Measurements from ENCODE around the gene SPTBN2. TPM values are rescaled to one million over a fixed set of nuclear protein-coding genes. Genes with fewer than 3 reads are reported as not detected.

Gene SPTBN2
- total RNA-seq, 1 experiment from 2014 or later: 40.7 TPM

DNA sequence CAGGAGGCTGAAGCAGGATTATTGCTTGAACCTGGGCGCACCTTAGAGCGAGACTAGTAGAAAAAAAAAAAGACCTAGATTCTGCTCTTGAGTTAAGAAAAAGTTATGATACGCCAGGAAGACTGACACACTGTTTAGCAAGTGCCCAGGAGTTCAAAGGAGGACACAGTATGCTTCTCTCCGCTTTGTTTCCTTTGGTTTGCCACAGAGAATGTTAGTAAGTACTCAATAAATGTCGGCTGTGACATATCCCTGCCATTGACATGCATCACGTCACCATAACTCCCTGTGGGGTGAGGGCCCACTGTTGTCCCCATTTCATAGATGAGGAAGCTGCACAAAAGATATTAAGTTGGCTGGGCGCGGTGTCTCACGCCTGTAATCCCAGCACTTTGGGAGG is 7.1 kb downstream of the SPTBN2 start:
- ChIA-PET CTCF (interaction anchor here (0.7 kb wide), 2 partner anchors 112 to 160 kb away, joined by 3 to 5 read pairs; no protein-coding TSS in a partner anchor), POLR2A (no interaction called here)
- Mint-ChIP-seq H3K9me3 (no peaks in the 10 kb centered on the region), H3K4me1 (peaks cover 63% of the 10 kb centered on the region), H3K4me3 (no peak overlapping the region), H3K27ac (no peak overlapping the region), H3K36me3 (no peaks in the 10 kb centered on the region), H3K27me3 (ENCODE audit: low read depth) (peaks cover 16% of the 10 kb centered on the region)
- TF ChIP-seq ZNF317 (CRISPR knock-in tag; IDR thresholded peaks at IDR 0.05; ENCODE audit: borderline replicate concordance, low read depth) (no peak), ZNF121 (CRISPR knock-in tag; IDR thresholded peaks at IDR 0.05) (no peak), JAZF1 (CRISPR knock-in tag; IDR thresholded peaks at IDR 0.05) (no peak), CBFB (CRISPR knock-in tag; IDR thresholded peaks at IDR 0.05; ENCODE audit: low read depth) (no peak), NFATC4 (CRISPR knock-in tag; IDR thresholded peaks at IDR 0.05) (no peak), IRF2 (CRISPR knock-in tag; IDR thresholded peaks at IDR 0.05; ENCODE audit: borderline replicate concordance, low read depth) (no peak), TCF7 (CRISPR knock-in tag; IDR thresholded peaks at IDR 0.05; ENCODE audit: low read depth) (no peak), MXD4 (CRISPR knock-in tag; IDR thresholded peaks at IDR 0.05; ENCODE audit: borderline replicate concordance) (no peak), ELF4 (CRISPR knock-in tag; IDR thresholded peaks at IDR 0.05; ENCODE audit: low read depth) (no peak)
- TF ChIP-seq, protein P1, sequence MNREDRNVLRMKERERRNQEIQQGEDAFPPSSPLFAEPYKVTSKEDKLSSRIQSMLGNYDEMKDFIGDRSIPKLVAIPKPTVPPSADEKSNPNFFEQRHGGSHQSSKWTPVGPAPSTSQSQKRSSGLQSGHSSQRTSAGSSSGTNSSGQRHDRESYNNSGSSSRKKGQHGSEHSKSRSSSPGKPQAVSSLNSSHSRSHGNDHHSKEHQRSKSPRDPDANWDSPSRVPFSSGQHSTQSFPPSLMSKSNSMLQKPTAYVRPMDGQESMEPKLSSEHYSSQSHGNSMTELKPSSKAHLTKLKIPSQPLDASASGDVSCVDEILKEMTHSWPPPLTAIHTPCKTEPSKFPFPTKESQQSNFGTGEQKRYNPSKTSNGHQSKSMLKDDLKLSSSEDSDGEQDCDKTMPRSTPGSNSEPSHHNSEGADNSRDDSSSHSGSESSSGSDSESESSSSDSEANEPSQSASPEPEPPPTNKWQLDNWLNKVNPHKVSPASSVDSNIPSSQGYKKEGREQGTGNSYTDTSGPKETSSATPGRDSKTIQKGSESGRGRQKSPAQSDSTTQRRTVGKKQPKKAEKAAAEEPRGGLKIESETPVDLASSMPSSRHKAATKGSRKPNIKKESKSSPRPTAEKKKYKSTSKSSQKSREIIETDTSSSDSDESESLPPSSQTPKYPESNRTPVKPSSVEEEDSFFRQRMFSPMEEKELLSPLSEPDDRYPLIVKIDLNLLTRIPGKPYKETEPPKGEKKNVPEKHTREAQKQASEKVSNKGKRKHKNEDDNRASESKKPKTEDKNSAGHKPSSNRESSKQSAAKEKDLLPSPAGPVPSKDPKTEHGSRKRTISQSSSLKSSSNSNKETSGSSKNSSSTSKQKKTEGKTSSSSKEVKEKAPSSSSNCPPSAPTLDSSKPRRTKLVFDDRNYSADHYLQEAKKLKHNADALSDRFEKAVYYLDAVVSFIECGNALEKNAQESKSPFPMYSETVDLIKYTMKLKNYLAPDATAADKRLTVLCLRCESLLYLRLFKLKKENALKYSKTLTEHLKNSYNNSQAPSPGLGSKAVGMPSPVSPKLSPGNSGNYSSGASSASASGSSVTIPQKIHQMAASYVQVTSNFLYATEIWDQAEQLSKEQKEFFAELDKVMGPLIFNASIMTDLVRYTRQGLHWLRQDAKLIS (CRISPR knock-in tag; IDR thresholded peaks at IDR 0.05; ENCODE audit: borderline replicate concordance): no peak
- TF ChIP-seq, protein P2, sequence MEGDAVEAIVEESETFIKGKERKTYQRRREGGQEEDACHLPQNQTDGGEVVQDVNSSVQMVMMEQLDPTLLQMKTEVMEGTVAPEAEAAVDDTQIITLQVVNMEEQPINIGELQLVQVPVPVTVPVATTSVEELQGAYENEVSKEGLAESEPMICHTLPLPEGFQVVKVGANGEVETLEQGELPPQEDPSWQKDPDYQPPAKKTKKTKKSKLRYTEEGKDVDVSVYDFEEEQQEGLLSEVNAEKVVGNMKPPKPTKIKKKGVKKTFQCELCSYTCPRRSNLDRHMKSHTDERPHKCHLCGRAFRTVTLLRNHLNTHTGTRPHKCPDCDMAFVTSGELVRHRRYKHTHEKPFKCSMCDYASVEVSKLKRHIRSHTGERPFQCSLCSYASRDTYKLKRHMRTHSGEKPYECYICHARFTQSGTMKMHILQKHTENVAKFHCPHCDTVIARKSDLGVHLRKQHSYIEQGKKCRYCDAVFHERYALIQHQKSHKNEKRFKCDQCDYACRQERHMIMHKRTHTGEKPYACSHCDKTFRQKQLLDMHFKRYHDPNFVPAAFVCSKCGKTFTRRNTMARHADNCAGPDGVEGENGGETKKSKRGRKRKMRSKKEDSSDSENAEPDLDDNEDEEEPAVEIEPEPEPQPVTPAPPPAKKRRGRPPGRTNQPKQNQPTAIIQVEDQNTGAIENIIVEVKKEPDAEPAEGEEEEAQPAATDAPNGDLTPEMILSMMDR (IDR thresholded peaks at IDR 0.05): no peak
- TF ChIP-seq, protein P3, sequence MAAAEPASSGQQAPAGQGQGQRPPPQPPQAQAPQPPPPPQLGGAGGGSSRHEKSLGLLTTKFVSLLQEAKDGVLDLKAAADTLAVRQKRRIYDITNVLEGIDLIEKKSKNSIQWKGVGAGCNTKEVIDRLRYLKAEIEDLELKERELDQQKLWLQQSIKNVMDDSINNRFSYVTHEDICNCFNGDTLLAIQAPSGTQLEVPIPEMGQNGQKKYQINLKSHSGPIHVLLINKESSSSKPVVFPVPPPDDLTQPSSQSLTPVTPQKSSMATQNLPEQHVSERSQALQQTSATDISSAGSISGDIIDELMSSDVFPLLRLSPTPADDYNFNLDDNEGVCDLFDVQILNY (CRISPR knock-in tag; IDR thresholded peaks at IDR 0.05): no peak
- TF ChIP-seq, protein P4, sequence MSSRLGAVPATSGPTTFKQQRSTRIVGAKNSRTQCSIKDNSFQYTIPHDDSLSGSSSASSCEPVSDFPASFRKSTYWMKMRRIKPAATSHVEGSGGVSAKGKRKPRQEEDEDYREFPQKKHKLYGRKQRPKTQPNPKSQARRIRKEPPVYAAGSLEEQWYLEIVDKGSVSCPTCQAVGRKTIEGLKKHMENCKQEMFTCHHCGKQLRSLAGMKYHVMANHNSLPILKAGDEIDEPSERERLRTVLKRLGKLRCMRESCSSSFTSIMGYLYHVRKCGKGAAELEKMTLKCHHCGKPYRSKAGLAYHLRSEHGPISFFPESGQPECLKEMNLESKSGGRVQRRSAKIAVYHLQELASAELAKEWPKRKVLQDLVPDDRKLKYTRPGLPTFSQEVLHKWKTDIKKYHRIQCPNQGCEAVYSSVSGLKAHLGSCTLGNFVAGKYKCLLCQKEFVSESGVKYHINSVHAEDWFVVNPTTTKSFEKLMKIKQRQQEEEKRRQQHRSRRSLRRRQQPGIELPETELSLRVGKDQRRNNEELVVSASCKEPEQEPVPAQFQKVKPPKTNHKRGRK (CRISPR knock-in tag; IDR thresholded peaks at IDR 0.05; ENCODE audit: borderline replicate concordance): no peak
- TF ChIP-seq, protein P5, sequence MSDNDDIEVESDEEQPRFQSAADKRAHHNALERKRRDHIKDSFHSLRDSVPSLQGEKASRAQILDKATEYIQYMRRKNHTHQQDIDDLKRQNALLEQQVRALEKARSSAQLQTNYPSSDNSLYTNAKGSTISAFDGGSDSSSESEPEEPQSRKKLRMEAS (CRISPR knock-in tag; IDR thresholded peaks at IDR 0.05): no peak
- TF ChIP-seq, protein P6, sequence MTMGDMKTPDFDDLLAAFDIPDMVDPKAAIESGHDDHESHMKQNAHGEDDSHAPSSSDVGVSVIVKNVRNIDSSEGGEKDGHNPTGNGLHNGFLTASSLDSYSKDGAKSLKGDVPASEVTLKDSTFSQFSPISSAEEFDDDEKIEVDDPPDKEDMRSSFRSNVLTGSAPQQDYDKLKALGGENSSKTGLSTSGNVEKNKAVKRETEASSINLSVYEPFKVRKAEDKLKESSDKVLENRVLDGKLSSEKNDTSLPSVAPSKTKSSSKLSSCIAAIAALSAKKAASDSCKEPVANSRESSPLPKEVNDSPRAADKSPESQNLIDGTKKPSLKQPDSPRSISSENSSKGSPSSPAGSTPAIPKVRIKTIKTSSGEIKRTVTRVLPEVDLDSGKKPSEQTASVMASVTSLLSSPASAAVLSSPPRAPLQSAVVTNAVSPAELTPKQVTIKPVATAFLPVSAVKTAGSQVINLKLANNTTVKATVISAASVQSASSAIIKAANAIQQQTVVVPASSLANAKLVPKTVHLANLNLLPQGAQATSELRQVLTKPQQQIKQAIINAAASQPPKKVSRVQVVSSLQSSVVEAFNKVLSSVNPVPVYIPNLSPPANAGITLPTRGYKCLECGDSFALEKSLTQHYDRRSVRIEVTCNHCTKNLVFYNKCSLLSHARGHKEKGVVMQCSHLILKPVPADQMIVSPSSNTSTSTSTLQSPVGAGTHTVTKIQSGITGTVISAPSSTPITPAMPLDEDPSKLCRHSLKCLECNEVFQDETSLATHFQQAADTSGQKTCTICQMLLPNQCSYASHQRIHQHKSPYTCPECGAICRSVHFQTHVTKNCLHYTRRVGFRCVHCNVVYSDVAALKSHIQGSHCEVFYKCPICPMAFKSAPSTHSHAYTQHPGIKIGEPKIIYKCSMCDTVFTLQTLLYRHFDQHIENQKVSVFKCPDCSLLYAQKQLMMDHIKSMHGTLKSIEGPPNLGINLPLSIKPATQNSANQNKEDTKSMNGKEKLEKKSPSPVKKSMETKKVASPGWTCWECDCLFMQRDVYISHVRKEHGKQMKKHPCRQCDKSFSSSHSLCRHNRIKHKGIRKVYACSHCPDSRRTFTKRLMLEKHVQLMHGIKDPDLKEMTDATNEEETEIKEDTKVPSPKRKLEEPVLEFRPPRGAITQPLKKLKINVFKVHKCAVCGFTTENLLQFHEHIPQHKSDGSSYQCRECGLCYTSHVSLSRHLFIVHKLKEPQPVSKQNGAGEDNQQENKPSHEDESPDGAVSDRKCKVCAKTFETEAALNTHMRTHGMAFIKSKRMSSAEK (CRISPR knock-in tag; IDR thresholded peaks at IDR 0.05; ENCODE audit: borderline replicate concordance): no peak
- ATAC-seq (no peak), DNase-seq (ENCODE audit: low spot score) (no peak)

All from WTC11 (cell line).